GM18499 (cell line): ENCODE data around the gene FITM1.

Experiments used
- ATAC-seq: cut with Tn5 transposase; IDR thresholded peaks from one replicate; pipeline ENCODE4 v1.9.1; 2021; ENCODE audit warnings: moderate number of reproducible peaks; ENCODE audit not compliant: insufficient read depth, unreplicated experiment

The FITM1 gene

GRCh38 chr14:24137529-24138395 is 7.3 kb downstream of the FITM1 start:
- ATAC-seq, result no peak

GRCh38 chr14:24138396-24139271 is 8.2 kb downstream of the FITM1 start:
- ATAC-seq, result no peak

GRCh38 chr14:24139272-24139934 is 8.9 kb downstream of the FITM1 start:
- no peak for ATAC-seq

- ATAC-seq, result peak; percentile 72
These were observed 10.8 kb downstream of the FITM1 start, which contains the start of gene EMC9 for GRCh38 chr14:24141097-24141880. Gene EMC9, minus strand, starts transcription at chr14:24141591. Its CDS starts 287 bp downstream, at chr14:24141304.

- no peak for ATAC-seq
These were observed 13.1 kb downstream of the FITM1 start for GRCh38 chr14:24143511-24143910.

GRCh38 chr14:24144451-24144850 is 14.0 kb downstream of the FITM1 start:
- ATAC-seq, result no peak

GRCh38 chr14:24145219-24145618 is 14.8 kb downstream of the FITM1 start:
- no peak for ATAC-seq

- ATAC-seq, result no peak
These were observed 15.4 kb downstream of the FITM1 start for GRCh38 chr14:24145690-24146452.

GRCh38 chr14:24146453-24146977 is 16.1 kb downstream of the FITM1 start, which contains the start of gene PSME2:
Gene PSME2, minus strand, starts transcription at chr14:24146610. Its CDS starts 29 bp downstream, at chr14:24146581.
- ATAC-seq, result peak; percentile 47

- peak; percentile 70 for ATAC-seq
These were observed 16.7 kb downstream of the FITM1 start, which contains the start of gene RNF31 for GRCh38 chr14:24146978-24147760. Gene RNF31, plus strand, starts transcription at chr14:24147498. Its CDS starts 201 bp downstream, at chr14:24147699.

- ATAC-seq, result no peak
These were observed 17.4 kb downstream of the FITM1 start for GRCh38 chr14:24147761-24148428.

- no peak for ATAC-seq
These were observed 19.0 kb downstream of the FITM1 start for GRCh38 chr14:24149302-24149969.

GRCh38 chr14:24150061-24150460 is 19.6 kb downstream of the FITM1 start:
- no peak for ATAC-seq

- no peak for ATAC-seq
These were observed 20.1 kb downstream of the FITM1 start for GRCh38 chr14:24150567-24150966.

GRCh38 chr14:24150993-24151392 is 20.5 kb downstream of the FITM1 start:
- ATAC-seq, result no peak

GRCh38 chr14:24151404-24152080 is 21.1 kb downstream of the FITM1 start:
- no peak for ATAC-seq
